HG02678 (cell line): ENCODE results near the gene PALLD.

Source experiments
- ATAC-seq: cut with Tn5 transposase; IDR thresholded peaks from one replicate; pipeline ENCODE4 v1.9.1; 2021; ENCODE audit warnings: mild to moderate bottlenecking, moderate library complexity; ENCODE audit not compliant: unreplicated experiment

PALLD gene

GRCh38 chr4:168659741-168660465 is 163.1 kb downstream of the PALLD start:
- no peak for ATAC-seq

DNA sequence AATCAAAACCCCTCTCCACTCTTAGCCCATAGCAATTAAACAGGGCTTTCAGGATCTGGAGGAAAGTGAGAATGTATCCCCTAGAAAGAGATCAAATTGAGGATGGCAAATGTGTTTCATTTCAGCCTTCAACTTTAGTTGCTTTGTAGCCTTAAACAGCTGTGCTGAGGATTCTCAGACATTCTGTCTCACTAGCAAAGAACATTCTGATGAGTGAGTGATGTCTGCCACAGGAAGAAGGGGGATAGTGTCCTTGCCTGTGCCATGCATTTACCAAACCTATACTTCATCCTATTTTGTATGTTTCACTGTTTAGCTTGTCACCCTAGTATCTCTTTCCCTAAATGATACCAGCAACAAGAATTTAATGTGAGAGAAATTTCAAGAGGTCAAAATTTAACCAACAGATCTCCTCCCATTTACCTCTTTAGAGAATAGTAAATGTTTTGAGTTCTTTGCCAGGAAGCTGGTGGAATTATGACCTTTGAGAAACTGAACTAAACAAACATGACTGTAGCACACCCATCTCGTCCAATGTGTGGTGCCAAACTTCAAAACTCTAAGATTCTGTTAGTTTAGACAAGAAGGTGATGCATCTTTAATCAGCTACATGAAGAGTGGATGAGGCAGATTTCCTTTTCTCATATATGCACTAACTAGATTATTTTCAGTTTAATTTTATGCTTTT is 165.6 kb downstream of the PALLD start:
- no peak for ATAC-seq

DNA sequence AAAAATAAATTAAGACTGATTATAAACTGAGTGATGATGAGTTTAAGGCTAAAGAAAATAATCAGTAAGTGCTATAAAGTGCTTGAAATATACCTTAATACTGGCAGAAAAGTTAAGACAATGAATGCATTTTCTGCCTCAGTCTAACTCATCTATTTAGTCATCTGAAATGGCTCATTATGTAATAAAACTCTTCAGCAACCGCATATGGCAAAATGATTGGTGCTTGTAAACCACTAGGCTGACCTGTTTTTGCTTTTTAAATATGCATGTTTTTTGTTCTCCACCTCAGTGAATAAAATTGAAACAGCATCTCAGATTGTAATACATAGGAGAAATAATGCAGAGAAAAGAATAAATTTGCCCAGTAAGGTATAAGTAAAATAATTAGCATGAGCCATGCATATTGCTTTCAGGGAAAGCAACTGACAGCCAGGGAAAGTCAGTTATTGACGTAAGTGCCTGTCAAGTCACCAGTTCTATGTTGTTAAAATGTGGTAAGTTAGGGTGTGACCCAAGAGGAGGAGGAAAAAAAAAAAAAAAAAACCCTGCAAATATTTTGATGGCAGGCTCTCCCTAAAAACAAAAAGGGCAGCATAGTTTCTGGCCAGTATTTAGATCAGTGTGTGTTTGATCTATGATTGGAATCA is 167.5 kb downstream of the PALLD start:
- no peak for ATAC-seq

DNA sequence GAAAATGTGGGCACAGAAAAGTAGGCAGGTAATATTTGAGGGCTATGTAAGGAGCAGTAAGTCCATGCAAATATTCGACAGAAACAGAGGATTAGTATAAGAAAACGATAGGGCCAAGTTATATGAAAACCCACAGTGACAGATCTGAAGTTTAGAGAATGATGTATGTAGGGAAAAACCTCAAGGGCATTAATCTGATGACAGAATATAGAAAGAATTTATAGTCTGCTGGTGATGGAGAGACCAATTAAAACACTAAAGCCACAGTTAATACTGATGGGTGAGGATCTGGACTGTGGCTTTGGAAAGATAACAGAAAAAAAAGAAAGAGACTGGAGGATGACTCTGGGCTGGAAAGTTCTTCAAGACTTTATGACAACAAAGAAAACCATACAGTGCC is 169.7 kb downstream of the PALLD start:
- ATAC-seq: no peak

DNA sequence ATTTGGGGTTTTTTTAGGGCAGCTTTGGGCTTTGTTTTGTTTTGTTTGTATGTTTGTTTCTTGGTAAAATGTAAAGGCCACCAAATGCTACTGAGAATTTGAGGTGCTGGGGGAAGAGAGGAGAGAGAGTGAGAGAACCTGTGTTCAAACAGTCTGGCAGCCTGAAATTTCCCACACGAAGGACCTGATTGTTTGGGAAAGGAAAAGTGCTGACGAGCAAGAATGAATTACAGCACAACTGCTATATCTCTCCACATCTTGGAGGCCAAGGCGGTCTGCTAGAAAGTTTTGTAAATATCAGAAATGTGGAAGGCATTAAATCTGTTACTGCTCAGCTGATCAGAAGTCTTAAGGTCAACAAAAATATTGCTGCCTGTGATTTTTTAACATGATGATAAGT is 170.5 kb downstream of the PALLD start:
- ATAC-seq: no peak

- no peak for ATAC-seq
These were observed 171.1 kb downstream of the PALLD start for GRCh38 chr4:168667921-168668320.

DNA sequence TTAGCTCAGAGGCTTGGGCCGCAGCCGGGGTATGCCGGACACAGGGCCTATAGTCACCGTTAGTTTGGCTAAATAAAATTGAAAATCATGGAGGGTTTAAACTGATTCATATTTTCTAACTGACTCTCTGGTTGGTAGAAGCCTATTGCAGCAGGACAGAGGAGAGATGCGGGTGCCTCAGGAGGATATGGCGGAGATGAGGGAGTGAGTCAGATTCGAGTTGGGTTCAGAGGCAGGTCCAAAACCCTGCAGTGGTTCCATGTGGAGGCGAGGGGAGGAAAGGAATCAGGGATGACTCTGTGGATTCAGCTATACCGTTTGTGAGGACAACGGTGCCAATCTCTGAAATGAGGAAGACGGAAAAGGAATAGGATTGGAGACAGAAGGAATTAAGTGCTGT is 176.6 kb downstream of the PALLD start:
- no peak for ATAC-seq

GRCh38 chr4:168674077-168674747 is 177.4 kb downstream of the PALLD start:
- no peak for ATAC-seq

DNA sequence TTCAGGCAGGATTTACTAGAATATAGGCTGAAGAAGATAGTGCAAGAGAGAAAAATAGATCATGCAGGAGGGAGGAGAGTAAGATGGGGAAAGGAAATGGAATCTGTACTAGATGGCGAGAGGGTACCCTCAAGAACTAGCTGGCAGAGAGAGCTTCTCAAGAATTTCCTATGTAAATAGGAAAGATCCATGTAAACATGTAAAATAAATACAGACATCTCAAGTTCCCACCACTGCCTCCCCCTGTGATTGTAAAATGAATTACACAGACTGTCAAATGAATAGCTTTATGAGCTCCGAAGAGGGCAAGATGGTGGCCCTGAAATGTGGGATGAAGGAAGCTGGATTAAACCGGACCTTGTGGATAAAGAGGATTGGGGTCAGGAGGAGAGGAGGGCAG is 178.0 kb downstream of the PALLD start:
- no peak for ATAC-seq

- no peak for ATAC-seq
These were observed 180.2 kb downstream of the PALLD start for GRCh38 chr4:168677063-168677462.

GRCh38 chr4:168677879-168678278 is 181.0 kb downstream of the PALLD start:
- ATAC-seq: no peak

DNA sequence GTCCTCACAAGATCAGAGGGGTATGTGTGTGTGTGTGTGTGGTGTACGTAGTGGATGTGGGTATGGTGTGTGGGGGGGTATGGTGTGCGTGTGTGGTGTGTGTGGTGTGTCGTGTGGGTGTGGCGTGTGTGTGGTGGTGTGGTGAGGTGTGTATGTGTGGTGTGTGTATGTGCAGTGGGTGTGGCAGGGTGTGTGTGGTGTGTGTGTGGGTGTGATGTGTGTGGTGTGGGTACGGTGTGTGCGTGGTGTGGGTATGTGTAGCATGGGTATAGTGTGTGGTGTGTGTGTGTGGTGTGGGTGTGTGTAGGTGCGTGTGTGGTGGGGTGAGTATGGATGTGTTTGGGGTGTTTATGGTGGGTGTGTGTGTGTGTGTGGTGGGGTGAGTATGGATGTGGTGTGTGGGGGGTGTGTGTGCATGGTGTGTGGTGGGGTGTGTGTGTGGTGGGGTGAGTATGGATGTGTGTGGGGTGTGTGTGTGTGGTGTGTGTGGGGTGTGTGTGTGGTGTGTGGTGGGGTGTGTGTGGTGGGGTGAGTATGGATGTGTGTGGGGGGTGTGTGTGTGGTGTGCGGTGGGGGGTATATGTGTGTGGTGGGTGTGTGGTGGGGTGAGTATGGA is 182.0 kb downstream of the PALLD start:
- ATAC-seq: no peak

GRCh38 chr4:168679397-168679796 is 182.5 kb downstream of the PALLD start:
- ATAC-seq: no peak

DNA sequence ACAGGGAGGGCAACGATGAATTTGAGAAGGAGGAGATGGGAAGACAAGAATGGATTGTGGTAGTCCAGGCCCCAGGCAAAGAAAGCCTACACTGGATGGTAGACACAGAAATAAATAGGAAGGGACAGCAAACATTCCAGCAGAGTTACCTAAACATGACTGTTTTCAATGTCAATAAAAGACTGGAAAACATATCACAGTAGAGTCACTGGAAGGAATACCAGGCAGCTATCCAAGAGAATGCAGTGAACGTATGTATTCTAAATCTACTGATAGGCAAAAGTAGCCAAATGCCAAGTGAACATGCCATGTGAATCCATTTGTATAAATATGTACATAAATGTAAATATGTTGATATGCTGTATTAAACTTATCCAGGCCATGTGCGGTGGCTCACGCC is 183.0 kb downstream of the PALLD start:
- no peak for ATAC-seq

DNA sequence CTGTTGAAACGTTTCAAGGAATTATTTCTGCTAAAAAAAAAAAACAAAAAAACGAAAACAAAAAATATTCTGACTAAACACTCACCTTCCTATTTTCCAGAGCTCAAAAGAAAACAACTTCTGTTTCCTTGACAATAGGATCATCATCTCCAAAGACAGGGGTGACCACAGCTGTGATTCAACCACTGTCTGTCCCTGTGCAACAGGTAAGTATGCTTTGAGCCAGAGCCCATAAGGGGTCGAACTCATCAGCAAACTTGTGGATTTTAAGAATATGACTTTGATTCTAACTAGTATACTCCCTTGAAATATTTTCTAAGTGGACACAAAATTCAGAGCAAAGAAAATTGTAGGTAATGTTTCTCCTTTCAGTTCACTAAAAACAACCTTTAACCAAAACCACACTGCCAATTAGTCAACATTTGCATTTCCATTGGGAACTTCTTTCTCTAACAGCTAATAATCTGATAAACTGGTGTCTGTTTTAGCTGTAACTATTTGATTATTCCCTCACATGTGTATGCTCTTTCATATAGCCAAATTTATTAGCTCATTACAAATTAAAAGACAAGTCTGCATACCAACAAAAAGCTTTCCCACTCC is 186.1 kb downstream of the PALLD start:
- ATAC-seq: no peak

DNA sequence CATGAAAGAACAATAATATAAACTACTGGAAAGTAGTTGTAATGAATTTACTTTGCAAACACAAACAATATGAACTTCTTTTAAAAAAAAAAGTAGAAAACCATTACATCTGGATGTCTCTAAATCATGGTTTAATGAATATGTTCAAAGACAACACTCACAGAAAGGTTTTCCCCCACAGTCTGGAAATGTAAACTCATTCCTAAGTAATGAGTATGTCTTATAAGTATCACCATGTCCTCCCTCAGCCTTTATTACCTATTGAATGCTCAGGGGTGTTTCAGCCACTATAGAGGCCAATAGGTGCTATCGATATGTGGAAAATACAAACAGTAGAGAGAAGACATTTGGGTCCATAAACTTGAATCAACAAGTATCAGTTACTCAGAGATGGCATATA is 186.7 kb downstream of the PALLD start:
- ATAC-seq: no peak

DNA sequence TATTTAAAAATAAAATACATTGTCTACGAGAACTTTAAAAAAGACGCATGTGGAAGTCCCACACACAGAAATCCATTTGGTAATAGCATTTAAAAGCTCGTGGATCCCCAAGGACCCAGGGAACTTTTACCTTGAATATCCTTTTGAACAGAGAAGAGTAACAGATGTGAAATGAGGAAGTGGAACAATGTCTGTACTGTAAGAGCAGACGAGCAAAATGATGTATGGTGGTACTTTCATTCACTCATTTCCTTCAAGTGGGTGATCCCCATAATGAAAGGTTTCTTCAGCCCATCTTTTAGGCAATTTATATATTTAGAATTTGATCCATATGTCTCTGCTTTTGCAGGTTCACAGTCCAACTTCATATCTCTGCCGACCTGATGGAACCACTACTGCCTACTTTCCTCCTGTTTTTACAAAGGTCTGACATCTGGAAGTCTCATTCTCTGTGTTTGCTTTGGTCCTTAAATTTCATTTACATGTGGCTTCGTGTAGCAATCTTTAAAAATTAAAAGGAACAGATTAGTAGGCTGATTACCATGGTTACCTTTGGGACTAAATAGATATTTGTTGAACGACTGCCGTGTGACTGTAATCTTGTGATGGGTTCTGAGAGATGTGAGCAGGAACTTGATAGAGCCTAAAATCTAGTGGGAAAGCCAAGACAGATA is 188.4 kb downstream of the PALLD start:
- ATAC-seq: peak; percentile 94

DNA sequence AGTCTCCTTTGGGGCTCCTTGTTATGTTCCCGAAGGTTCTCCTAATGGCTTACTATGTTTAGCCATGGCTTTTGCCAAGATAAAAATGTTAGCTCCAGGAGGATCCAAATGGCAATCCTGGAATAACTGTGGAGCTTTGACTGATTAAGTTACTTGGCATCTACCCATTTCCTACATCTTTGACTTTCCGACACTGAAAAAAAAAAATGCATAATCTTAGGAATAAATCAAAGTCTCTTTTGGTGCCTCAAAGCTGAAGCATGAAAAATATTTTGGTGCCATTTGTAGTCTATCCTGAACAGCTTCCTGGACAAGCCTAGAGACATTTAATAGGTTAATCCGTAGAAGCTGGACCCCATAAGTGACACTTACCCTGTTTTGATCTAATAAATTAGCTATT is 191.7 kb downstream of the PALLD start:
- no peak for ATAC-seq

DNA sequence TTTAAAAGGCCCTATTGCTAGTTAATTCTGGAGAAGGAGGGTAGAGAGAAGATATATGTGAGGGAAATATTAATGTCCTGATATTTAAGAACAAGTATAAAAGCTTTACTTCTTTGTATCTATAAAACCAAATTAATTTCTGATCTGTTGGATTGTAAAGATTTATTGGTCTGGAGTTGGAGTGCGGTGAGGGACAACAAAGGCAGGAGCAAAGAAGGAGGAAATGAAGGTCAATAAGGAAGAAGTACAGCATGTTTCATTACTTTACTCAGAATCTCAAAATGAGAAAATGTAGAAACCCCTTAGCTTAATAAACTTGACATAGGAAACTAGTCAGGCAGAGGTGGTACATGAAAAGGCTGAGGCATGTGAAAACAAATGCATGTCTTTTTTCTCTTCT is 192.9 kb downstream of the PALLD start:
- ATAC-seq: no peak

DNA sequence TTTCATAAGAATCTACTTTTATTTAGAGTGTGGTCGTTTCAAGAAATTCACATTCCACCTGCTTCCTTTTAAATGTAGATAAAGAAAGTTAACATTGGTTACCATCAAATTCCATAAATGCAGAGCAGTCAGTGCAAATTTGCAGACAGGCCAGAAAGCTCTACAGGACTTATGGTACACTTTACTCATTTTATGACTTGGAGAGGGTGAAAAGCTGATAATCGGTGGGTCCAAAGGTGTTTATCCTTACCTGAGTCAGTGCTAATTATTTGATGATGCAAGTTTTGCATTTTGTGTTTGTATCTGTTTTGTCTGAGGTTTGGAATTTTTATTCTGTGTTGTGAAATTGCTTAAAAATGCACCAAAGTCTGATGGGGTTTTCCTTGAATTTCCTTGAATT is 193.3 kb downstream of the PALLD start:
- ATAC-seq: no peak
